BJ (cell line): ENCODE results near the gene SLC17A3. TPM values are rescaled to one million over a fixed set of nuclear protein-coding genes. Genes with fewer than 3 reads are reported as not detected.

Source experiments
- CTCF ChIA-PET: fragments of 350-600 bp; formaldehyde crosslinking; extraction: SDS; loops from one replicate; lab custom pipeline; 2021; ENCODE audit warnings: antibody characterized with exemption, inconsistent platforms; lab: Yijun Ruan, JAX
- POLR2A ChIA-PET: fragments of 300-600 bp; sonication (Branson Sonifier 250); formaldehyde crosslinking; extraction: SDS; loops from one replicate; lab custom pipeline; 2021; ENCODE audit warnings: antibody characterized with exemption; lab: Charles Lee
- DNase-seq: peaks from one replicate; pipeline ENCODE4 v3.0.0-alpha.2; 2011; ENCODE audit warnings: low read depth
- H3K27me3 ChIP-seq: 2 replicates; pipeline ENCODE4 v1.6.0; 2011; ENCODE audit warnings: low read length; ENCODE audit not compliant: control insufficient read depth, insufficient read depth
- H3K36me3 ChIP-seq: 2 replicates; pipeline ENCODE4 v1.5.1; 2011; ENCODE audit warnings: low read length; ENCODE audit not compliant: control insufficient read depth, insufficient read depth
- H3K4me3 ChIP-seq: 2 replicates; pipeline ENCODE4 v1.5.1; 2011; ENCODE audit warnings: low read depth, mild to moderate bottlenecking, control low read depth, low read length
- CTCF ChIP-seq: IDR thresholded peaks from 2 replicates; pipeline ENCODE4 v1.5.1; 2011; ENCODE audit warnings: low read depth, mild to moderate bottlenecking, control low read depth, inconsistent platforms, low read length, moderate library complexity; ENCODE audit not compliant: insufficient read depth
- polyA plus RNA-seq: library from polyadenylated mRNA; depleted of rRNA; stranded (reverse); fragments of >200 nt; gene quantifications from 2 replicates; pipeline ENCODE4 v1.2.3, GENCODE V29; 2011; rRNA removed

Gene SLC17A3
- polyA plus RNA-seq, 1 experiment: not detected

- POLR2A ChIA-PET: no interaction called here
- CTCF ChIA-PET: no interaction called here
- no peak for TF ChIP-seq CTCF
- DNase-seq: no peak
- Histone ChIP-seq H3K27me3 (no peaks in the 10 kb centered on the region), H3K36me3 (no peaks in the 10 kb centered on the region), H3K4me3 (no peak overlapping the region)
Observed at GRCh38 chr6:25816252-25816651, 57.8 kb downstream of the SLC17A3 start.

- POLR2A ChIA-PET: no interaction called here
- Histone ChIP-seq H3K27me3 (no peaks in the 10 kb centered on the region), H3K36me3 (no peaks in the 10 kb centered on the region), H3K4me3 (no peak overlapping the region)
- TF ChIP-seq CTCF: no peak
- no peak for DNase-seq
- CTCF ChIA-PET: no interaction called here
Observed at GRCh38 chr6:25815194-25815593, 58.8 kb downstream of the SLC17A3 start.

GRCh38 chr6:25804804-25805203 lies 69.2 kb downstream of the SLC17A3 start:
- ChIA-PET CTCF (interaction anchor here (1.3 to 2.6 kb wide), 2 partner anchors 13 to 16 kb away, joined by 3 to 8 read pairs; no protein-coding TSS in a partner anchor), POLR2A (no interaction called here)
- DNase-seq: no peak
- H3K27me3 ChIP-seq: no peaks in the 10 kb centered on the region
- TF ChIP-seq CTCF: no peak
- no peak overlapping the region for H3K4me3 ChIP-seq
- no peaks in the 10 kb centered on the region for H3K36me3 ChIP-seq

GRCh38 chr6:25801436-25801835 lies 72.6 kb downstream of the SLC17A3 start:
- no peak for DNase-seq
- CTCF ChIA-PET: no interaction called here
- no peak for TF ChIP-seq CTCF
- POLR2A ChIA-PET: no interaction called here
- Histone ChIP-seq H3K4me3 (no peak overlapping the region), H3K36me3 (no peaks in the 10 kb centered on the region), H3K27me3 (no peaks in the 10 kb centered on the region)

Other genes with a start within 250 kb of the SLC17A3 start
- not detected in 2 replicates for gene SCGN, start 222.0 kb downstream of the SLC17A3 start, polyA plus RNA-seq
- not detected in 2 replicates for gene SLC17A4, start 119.5 kb downstream of the SLC17A3 start, polyA plus RNA-seq
- gene SLC17A1, start 42.2 kb downstream of the SLC17A3 start, polyA plus RNA-seq: not detected in 2 replicates
- not detected in 2 replicates for gene SLC17A2, start 56.4 kb upstream of the SLC17A3 start, polyA plus RNA-seq
- gene TRIM38, start 88.6 kb upstream of the SLC17A3 start, polyA plus RNA-seq: 4.7 and 7.7 TPM in 2 replicates
- gene HFE, start 213.2 kb upstream of the SLC17A3 start, polyA plus RNA-seq: 23.5 and 24.3 TPM in 2 replicates